GM12873 (cell line): Measurements from ENCODE around the gene LCLAT1.

Experiments used
- CTCF ChIP-seq: IDR thresholded peaks from 2 replicates; pipeline ENCODE4 v1.5.1; 2012; ENCODE audit warnings: low read depth, mild to moderate bottlenecking, moderate library complexity, low read length, control low read depth; ENCODE audit not compliant: insufficient read depth; ENCODE audit errors: missing control alignments

Gene LCLAT1

GRCh38 chr2:30511122-30512083 is 64.4 kb downstream of the LCLAT1 start:
- no peak for TF ChIP-seq CTCF

GRCh38 chr2:30512243-30512886 is 65.3 kb downstream of the LCLAT1 start:
- TF ChIP-seq CTCF: no peak

GRCh38 chr2:30514134-30514847 is 67.2 kb downstream of the LCLAT1 start:
- no peak for TF ChIP-seq CTCF

GRCh38 chr2:30514848-30515435 is 67.9 kb downstream of the LCLAT1 start:
- TF ChIP-seq CTCF: no peak

GRCh38 chr2:30516166-30516565 is 69.1 kb downstream of the LCLAT1 start:
- no peak for TF ChIP-seq CTCF

- no peak for TF ChIP-seq CTCF
These were observed 72.8 kb downstream of the LCLAT1 start for GRCh38 chr2:30519796-30520195.
